Suprapubic skin (tissue), 4 donors: Measurements from ENCODE around the gene BARX1. TPM values are rescaled to one million over a fixed set of nuclear protein-coding genes. Genes with fewer than 3 reads are reported as not detected.

Experiments used
- DNase-seq, 2 donors: peaks; one replicate each; pipeline ENCODE4 v3.0.0-alpha.2; 2019; ENCODE audit warnings: low spot score in 2 of 2
- H3K27ac ChIP-seq: fragments of 200-600 bp; sonication (generic); one replicate; pipeline ENCODE4 v1.5.1; 2019
- H3K27me3 ChIP-seq: fragments of 200-600 bp; sonication (generic); one replicate; pipeline ENCODE4 v1.5.1; 2019
- H3K36me3 ChIP-seq: fragments of 200-600 bp; sonication (generic); one replicate; pipeline ENCODE4 v1.5.1; 2019
- H3K4me1 ChIP-seq: fragments of 200-600 bp; sonication (generic); one replicate; pipeline ENCODE4 v1.5.1; 2019
- H3K4me3 ChIP-seq: fragments of 200-600 bp; sonication (generic); one replicate; pipeline ENCODE4 v1.5.1; 2019; ENCODE audit warnings: mild to moderate bottlenecking
- H3K9me3 ChIP-seq: fragments of 200-600 bp; sonication (generic); one replicate; pipeline ENCODE4 v1.5.1; 2019
- EP300 ChIP-seq: sonication (generic); formaldehyde crosslinking; IDR thresholded peaks from one replicate; pipeline ENCODE4 v1.6.1; 2017; ENCODE audit warnings: antibody characterized with exemption
- POLR2A ChIP-seq, 2 donors: fragments of 450-650 bp; IDR thresholded peaks; one replicate each; pipeline ENCODE4 v1.6.1; 2017; ENCODE audit warnings: antibody characterized with exemption in 2 of 2, mild to moderate bottlenecking in 2 of 2, moderate library complexity in 2 of 2
- POLR2AphosphoS5 ChIP-seq, 3 donors: sonication (generic); formaldehyde crosslinking; IDR thresholded peaks; one replicate each; pipeline ENCODE4 v1.6.1; 2017; ENCODE audit warnings: antibody characterized with exemption in 3 of 3
- WGBS: methylation state at CpG from one replicate; pipeline ENCODE4 v1.1.5; 2018; 5-methylcytosine and 5-hydroxymethylcytosine counted together
- total RNA-seq, 4 donors: library from RNA; depleted of rRNA; stranded (reverse); fragments of >200 nt; gene quantifications; one replicate each; pipeline ENCODE4 v1.1.0, GENCODE V29; 2016
- TF ChIP-seq, protein P1 (sequence below), 2 donors: fragments of 200-600 bp in 1 of 2; fragments of 450-650 bp in 1 of 2; sonication (generic) in 1 of 2; IDR thresholded peaks; one replicate each; pipeline ENCODE4 v1.5.1; 2016 to 2019; ENCODE audit warnings: antibody characterized with exemption in 2 of 2, mild to moderate bottlenecking in 1 of 2, moderate library complexity in 1 of 2

The BARX1 gene
- total RNA-seq, 4 donors from 2014 or later, result not detected

DNA sequence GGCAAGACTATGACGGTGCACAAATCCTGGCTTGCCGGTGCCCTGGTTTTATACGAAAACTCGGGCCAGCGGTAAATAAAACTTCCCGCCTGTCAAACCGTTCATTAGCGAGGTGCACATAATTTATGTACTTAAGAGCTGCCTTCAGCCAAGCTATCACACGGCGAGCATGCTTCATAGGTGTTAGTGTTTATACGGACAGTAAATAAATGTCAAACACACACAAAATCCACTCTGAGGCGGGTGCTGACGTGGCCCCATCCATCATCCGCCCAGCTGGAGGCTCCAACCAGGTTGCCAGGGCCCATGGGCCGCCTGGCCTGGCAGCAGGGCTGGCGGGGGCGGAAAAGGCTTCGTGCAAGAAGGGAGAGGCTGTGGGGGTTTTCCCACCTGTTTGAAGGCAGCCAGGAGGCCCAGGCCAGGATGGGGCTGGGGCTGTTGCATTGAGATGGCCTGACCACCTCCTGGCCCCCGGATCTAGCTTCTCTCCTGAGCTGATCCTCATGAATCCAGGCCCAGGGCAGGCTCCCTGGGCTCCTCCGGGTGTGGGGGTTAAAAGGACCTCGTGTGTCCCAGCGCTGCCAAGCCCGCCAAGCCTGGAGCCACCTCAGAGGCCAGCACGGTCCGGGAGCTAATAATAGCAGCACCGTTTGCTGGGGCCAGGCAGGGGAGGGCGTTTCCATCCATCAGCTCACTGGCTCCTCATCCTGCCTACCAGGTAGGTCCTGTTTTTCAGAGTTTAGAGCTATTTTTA, 43.2 kb downstream of the BARX1 start:
- Histone ChIP-seq H3K4me3 (no peak overlapping the region), H3K27me3 (peaks cover 46% of the 10 kb centered on the region), H3K27ac (no peak overlapping the region), H3K9me3 (no peaks in the 10 kb centered on the region), H3K36me3 (no peaks in the 10 kb centered on the region), H3K4me1 (peaks cover 11% of the 10 kb centered on the region)
- no peak for TF ChIP-seq EP300
- 37% methylated on average over 26 of the region's 27 CpGs for WGBS
- DNase-seq, result no peak

DNA sequence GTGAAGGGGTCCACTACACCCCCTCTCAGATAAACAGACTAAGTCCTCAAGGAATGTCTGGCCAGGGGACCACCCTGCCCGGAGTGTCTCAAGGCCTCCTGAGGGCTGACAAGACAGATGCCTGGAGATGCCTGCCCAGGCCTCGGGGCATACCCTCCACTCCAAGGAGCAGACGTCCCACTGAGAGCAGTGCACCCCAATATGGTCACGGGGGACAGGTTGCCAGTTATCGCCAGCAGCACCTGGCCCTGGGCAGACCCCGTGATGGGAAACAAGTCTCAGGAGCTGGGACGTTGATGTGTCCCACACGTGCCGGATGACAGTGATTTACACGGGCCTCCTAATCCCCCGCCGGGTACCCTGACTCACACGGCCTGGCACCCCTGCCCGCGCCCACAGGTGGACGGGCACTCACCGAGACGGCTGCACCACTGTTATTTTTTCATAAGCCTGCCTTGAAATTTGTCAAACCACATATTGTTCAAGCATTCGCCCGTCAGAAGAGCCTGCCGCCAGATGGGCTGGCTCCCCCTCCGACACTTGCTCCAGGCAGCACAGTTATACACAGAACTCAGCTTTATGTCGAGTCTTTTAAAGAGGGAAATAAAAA, 43.9 kb downstream of the BARX1 start:
- TF ChIP-seq, protein P1, sequence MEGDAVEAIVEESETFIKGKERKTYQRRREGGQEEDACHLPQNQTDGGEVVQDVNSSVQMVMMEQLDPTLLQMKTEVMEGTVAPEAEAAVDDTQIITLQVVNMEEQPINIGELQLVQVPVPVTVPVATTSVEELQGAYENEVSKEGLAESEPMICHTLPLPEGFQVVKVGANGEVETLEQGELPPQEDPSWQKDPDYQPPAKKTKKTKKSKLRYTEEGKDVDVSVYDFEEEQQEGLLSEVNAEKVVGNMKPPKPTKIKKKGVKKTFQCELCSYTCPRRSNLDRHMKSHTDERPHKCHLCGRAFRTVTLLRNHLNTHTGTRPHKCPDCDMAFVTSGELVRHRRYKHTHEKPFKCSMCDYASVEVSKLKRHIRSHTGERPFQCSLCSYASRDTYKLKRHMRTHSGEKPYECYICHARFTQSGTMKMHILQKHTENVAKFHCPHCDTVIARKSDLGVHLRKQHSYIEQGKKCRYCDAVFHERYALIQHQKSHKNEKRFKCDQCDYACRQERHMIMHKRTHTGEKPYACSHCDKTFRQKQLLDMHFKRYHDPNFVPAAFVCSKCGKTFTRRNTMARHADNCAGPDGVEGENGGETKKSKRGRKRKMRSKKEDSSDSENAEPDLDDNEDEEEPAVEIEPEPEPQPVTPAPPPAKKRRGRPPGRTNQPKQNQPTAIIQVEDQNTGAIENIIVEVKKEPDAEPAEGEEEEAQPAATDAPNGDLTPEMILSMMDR (IDR thresholded peaks at IDR 0.05), result no peak
- TF ChIP-seq EP300 (no peak), POLR2A (IDR thresholded peaks at IDR 0.05) (no peak), POLR2AphosphoS5 (IDR thresholded peaks at IDR 0.05) (no peak)
- no peak overlapping the region for H3K4me3 ChIP-seq
- no peaks in the 10 kb centered on the region for H3K9me3 ChIP-seq
- H3K27ac ChIP-seq, result no peak overlapping the region
- no peaks in the 10 kb centered on the region for H3K36me3 ChIP-seq
- no peak for DNase-seq
- WGBS, result 52% methylated on average over 10 of the region's 23 CpGs
- peaks cover 11% of the 10 kb centered on the region for H3K4me1 ChIP-seq
- H3K27me3 ChIP-seq, result peaks cover 41% of the 10 kb centered on the region

DNA sequence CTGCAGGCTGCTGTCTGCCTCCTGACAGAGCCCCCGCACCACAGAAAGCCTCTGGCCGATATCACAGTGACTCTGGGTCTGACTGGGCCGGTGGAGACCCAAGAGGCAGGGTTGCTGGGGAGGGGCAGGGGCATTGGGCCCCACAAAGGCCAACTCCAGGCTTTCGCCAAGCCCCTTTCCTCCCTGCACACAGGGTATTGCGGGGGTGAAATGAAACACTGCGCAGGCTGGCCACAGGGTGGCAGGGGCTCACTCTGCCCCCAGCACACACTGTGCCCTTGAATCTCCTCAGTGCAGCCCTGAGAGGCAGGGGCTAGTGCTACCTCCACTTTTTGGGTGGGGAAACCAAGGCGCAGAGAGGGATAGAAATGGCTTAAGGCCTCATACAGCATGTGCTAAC, 44.6 kb downstream of the BARX1 start:
- Histone ChIP-seq H3K27me3 (peaks cover 41% of the 10 kb centered on the region), H3K4me1 (peaks cover 11% of the 10 kb centered on the region), H3K27ac (no peak overlapping the region), H3K4me3 (no peak overlapping the region), H3K36me3 (no peaks in the 10 kb centered on the region), H3K9me3 (no peaks in the 10 kb centered on the region)
- no peak for DNase-seq
- WGBS, result 96% methylated on average over 4 of the region's 7 CpGs
- TF ChIP-seq POLR2A (IDR thresholded peaks at IDR 0.05), result no peak

DNA sequence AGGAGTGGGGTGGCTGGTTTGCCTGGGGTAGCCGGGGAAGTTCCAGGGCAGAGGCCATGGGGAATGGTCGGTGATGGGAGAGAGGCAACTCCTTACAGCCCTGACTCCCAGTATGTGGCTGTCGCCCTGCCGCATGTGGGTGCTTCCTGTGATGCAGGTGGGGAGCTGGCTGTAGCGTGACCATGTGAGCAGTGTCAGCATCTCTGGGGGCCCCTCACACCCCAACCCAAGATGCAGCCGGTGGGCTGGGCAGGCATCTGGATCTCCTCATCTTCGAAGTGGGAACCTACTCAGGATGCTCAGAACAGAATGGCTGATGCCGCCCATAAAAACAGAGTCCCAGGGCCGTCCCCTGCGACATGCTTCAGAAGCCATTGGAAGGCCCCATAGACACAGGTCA, 45.0 kb downstream of the BARX1 start:
- no peak for DNase-seq
- peaks cover 11% of the 10 kb centered on the region for H3K4me1 ChIP-seq
- H3K9me3 ChIP-seq, result no peaks in the 10 kb centered on the region
- H3K27me3 ChIP-seq, result peaks cover 41% of the 10 kb centered on the region
- TF ChIP-seq, protein P1 (IDR thresholded peaks at IDR 0.05), result no peak
- TF ChIP-seq EP300 (no peak), POLR2A (IDR thresholded peaks at IDR 0.05) (no peak), POLR2AphosphoS5 (IDR thresholded peaks at IDR 0.05) (no peak)
- WGBS, result 95% methylated on average over 5 of the region's 10 CpGs
- no peaks in the 10 kb centered on the region for H3K36me3 ChIP-seq
- H3K4me3 ChIP-seq, result no peak overlapping the region
- no peak overlapping the region for H3K27ac ChIP-seq

DNA sequence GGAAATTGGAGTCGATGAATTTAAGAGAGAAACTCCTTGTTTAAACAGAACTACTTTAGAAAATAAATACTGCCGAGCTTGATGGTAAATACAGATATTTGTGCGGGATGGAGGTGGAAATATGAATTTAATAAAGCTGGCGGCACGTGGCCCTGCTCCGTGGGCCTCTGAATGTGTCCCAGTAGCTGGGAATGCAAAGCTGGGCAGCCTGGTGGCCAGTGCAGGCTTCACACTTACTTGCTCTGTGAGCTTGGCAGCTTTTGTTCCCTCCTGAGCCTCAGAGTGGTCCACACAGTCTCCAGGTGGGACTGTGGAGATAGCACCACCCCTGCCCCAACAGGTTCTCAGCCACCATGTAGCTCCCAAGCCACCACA, 45.9 kb downstream of the BARX1 start:
- H3K27ac ChIP-seq, result no peak overlapping the region
- DNase-seq, result no peak
- peaks cover 11% of the 10 kb centered on the region for H3K4me1 ChIP-seq
- H3K27me3 ChIP-seq, result peaks cover 41% of the 10 kb centered on the region
- H3K36me3 ChIP-seq, result no peaks in the 10 kb centered on the region
- H3K4me3 ChIP-seq, result no peak overlapping the region
- 75% methylated on average over 6 of the region's 6 CpGs for WGBS
- no peak for TF ChIP-seq POLR2AphosphoS5 (IDR thresholded peaks at IDR 0.05)
- TF ChIP-seq, protein P1 (IDR thresholded peaks at IDR 0.05), result no peak
- no peak for TF ChIP-seq EP300
- TF ChIP-seq POLR2A (IDR thresholded peaks at IDR 0.05), result no peak
- no peaks in the 10 kb centered on the region for H3K9me3 ChIP-seq

DNA sequence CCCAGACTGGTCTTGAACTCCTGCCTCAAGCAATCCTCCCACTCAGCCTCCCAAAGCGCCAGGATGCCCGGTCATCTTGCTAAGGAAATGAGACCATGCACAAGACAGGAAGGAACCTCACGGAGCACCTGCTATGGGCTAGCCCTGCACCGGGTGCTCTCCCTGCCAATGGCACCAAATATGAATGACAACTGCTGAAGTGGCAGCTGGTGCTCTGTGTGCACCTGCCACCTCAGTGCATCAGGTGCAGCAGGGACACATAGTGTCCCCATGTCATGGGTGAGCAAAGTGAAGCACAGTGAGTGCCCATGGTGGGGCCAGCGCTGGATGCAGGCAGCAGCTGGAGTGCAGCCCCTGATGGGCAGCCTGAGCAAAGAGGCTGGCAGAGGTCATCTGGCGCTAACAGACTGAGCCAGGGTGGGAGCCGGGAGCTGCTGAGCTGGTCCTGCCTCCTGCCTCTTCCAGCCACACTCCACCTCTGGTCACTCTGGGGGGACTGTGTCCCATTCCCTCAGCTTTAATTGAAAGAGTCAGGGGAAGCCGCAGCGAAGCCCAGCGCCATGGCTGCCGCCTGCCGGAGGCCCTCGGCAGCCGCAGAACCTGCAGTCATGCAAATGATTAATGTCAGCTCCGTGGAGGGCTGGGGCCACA, 46.4 kb downstream of the BARX1 start:
- no peak for DNase-seq
- H3K4me3 ChIP-seq, result no peak overlapping the region
- no peaks in the 10 kb centered on the region for H3K9me3 ChIP-seq
- no peaks in the 10 kb centered on the region for H3K36me3 ChIP-seq
- no peak overlapping the region for H3K27ac ChIP-seq
- TF ChIP-seq POLR2AphosphoS5 (IDR thresholded peaks at IDR 0.05), result no peak
- TF ChIP-seq EP300, result no peak
- TF ChIP-seq, protein P1 (IDR thresholded peaks at IDR 0.05), result no peak
- TF ChIP-seq POLR2A (IDR thresholded peaks at IDR 0.05), result no peak
- H3K27me3 ChIP-seq, result peaks cover 41% of the 10 kb centered on the region
- H3K4me1 ChIP-seq, result peaks cover 11% of the 10 kb centered on the region
- WGBS, result 66% methylated on average over 15 of the region's 15 CpGs
